ENCODE results near the gene GRK3. TPM values are rescaled to one million over a fixed set of nuclear protein-coding genes. Genes with fewer than 3 reads are reported as not detected.

Gene GRK3
- total and polyA plus RNA-seq, 8 donors = 18.4 to 33.9 (median 23.8) TPM

GRCh38 chr22:25765016-25765367 is 200.5 kb downstream of the GRK3 start:
- no peaks in the 10 kb centered on the region for H3K36me3 ChIP-seq

GRCh38 chr22:25765801-25766200 is 201.3 kb downstream of the GRK3 start:
- H3K27me3 ChIP-seq = peaks cover 0 to 9% of the 10 kb centered on the region in 2 donors
- DNase-seq (no peak), ATAC-seq (no peak)
- no peak overlapping the region for H3K27ac ChIP-seq
- intact Hi-C loops (cut with DNase I) = no loop called here
- peaks cover 0 to 16% of the 10 kb centered on the region in 2 donors for H3K9me3 ChIP-seq
- H3K36me3 ChIP-seq = no peaks in the 10 kb centered on the region
- TF ChIP-seq CTCF (IDR thresholded peaks at IDR 0.05) = no peak
- H3K4me1 ChIP-seq = no peaks in the 10 kb centered on the region
- H3K4me3 ChIP-seq = no peak overlapping the region

More at GRCh38 chr22:25765016-25765367, 200.5 kb downstream of the GRK3 start:
- Histone ChIP-seq H3K4me1 (no peaks in the 10 kb centered on the region), H3K27me3 (peaks cover 0 to 9% of the 10 kb centered on the region in 2 donors), H3K4me3 (no peak overlapping the region), H3K27ac (no peak overlapping the region), H3K9me3 (peaks cover 0 to 16% of the 10 kb centered on the region in 2 donors)
- DNase-seq (no peak), ATAC-seq (no peak)
- no peak for TF ChIP-seq CTCF (IDR thresholded peaks at IDR 0.05)
- intact Hi-C loops (cut with DNase I) = no loop called here

- H3K27me3 ChIP-seq = peaks cover 0 to 9% of the 10 kb centered on the region in 2 donors
- no peak overlapping the region for H3K4me3 ChIP-seq
- no peak for TF ChIP-seq CTCF (IDR thresholded peaks at IDR 0.05)
- H3K9me3 ChIP-seq = peaks cover 0 to 16% of the 10 kb centered on the region in 2 donors
- H3K36me3 ChIP-seq = no peaks in the 10 kb centered on the region
- no peak for DNase-seq
- no peak overlapping the region for H3K27ac ChIP-seq
- no peaks in the 10 kb centered on the region for H3K4me1 ChIP-seq
- intact Hi-C loops (cut with DNase I) = no loop called here
- no peak for ATAC-seq
Observed at GRCh38 chr22:25766418-25766817, 201.9 kb downstream of the GRK3 start.

GRCh38 chr22:25770333-25770732 is 205.9 kb downstream of the GRK3 start:
- Histone ChIP-seq H3K4me3 (no peak overlapping the region), H3K36me3 (no peaks in the 10 kb centered on the region), H3K27ac (no peak overlapping the region), H3K4me1 (no peaks in the 10 kb centered on the region), H3K9me3 (peaks cover 0 to 16% of the 10 kb centered on the region in 2 donors), H3K27me3 (peaks cover 0 to 14% of the 10 kb centered on the region in 2 donors)
- no peak for TF ChIP-seq CTCF (IDR thresholded peaks at IDR 0.05)
- ATAC-seq = no peak
- no peak for DNase-seq
- intact Hi-C loops (cut with DNase I) = loop anchor here in 1 of 2 donors (5.0 kb wide), 1 partner anchor 308 kb away; no protein-coding TSS in a partner anchor

- ATAC-seq (no peak), DNase-seq (no peak)
- Histone ChIP-seq H3K4me1 (no peaks in the 10 kb centered on the region), H3K27ac (no peak overlapping the region), H3K9me3 (no peaks in the 10 kb centered on the region), H3K4me3 (no peak overlapping the region), H3K36me3 (no peaks in the 10 kb centered on the region), H3K27me3 (peaks cover 0 to 14% of the 10 kb centered on the region in 2 donors)
- intact Hi-C loops (cut with DNase I) = loop anchor here in 1 of 2 donors (5.0 kb wide), 1 partner anchor 310 kb away; no protein-coding TSS in a partner anchor
- no peak for TF ChIP-seq CTCF (IDR thresholded peaks at IDR 0.05)
Observed at GRCh38 chr22:25772288-25772687, 207.8 kb downstream of the GRK3 start.
